HG02798 (cell line): Measurements from ENCODE around the gene LILRA2.
"Not testable (repeated sequence)": the region's sequence is repeated elsewhere in the genome, so short reads cannot be mapped to it uniquely, and the experiment has no call there.

ENCODE experiments used
- ATAC-seq: cut with Tn5 transposase; IDR thresholded peaks from one replicate; pipeline ENCODE4 v1.9.1; 2021; ENCODE audit warnings: mild to moderate bottlenecking; ENCODE audit not compliant: unreplicated experiment, poor library complexity

Gene LILRA2

GRCh38 chr19:54573330-54573872, at the start of gene LILRA2:
TSS of gene LILRA2 (plus strand) at chr19:54573790. CDS start at chr19:54573879, 89 bp downstream.
- ATAC-seq, result no peak

- ATAC-seq, result no peak
Observed at GRCh38 chr19:54525636-54526035, 48.0 kb upstream of the LILRA2 start.

DNA sequence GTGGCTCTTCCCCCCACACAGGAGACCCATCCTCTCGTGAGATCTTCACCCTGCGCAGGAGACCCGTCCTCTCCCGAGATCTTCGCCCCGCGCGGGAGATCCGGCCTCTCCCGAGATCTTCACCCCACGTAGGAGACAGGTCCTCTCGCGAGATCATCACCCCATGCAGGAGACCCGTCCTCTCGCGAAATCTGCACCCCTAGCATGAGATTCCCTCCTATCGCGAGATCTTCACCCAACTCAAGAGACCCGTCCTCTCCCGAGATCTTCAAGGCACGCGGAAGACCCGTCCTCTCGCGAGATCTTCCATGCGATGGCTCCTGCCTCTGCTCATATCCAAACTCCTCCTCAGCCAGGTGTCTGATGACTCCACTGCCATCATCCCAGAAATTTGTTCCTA, 46.6 kb upstream of the LILRA2 start:
- ATAC-seq, result no peak

DNA sequence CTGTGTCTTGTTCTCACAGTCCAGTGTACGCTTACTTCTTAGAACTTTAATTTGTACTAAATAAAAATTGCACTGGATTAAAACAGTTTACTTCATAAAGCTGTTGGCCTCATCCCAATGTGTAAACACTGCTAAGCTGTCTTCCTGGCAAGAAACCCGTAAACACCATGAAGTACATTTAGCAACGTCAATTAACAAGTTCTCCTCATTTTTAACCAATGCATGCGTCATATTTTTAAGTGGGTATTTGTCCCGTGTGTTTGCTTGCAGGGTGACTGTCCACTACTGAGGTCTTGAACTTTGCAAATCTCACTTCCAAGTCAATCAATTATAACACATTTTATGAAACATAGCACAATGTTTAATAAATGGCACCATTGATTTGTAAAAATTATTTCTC, 42.7 kb upstream of the LILRA2 start:
- no peak for ATAC-seq

- peak; percentile 73 for ATAC-seq
Observed at GRCh38 chr19:54532528-54532927, 41.1 kb upstream of the LILRA2 start.

- no peak for ATAC-seq
Observed at GRCh38 chr19:54533476-54533875, 40.1 kb upstream of the LILRA2 start.

- ATAC-seq, result no peak
Observed at GRCh38 chr19:54534156-54534555, 39.4 kb upstream of the LILRA2 start.

GRCh38 chr19:54535601-54536000, 38.0 kb upstream of the LILRA2 start:
- no peak for ATAC-seq

DNA sequence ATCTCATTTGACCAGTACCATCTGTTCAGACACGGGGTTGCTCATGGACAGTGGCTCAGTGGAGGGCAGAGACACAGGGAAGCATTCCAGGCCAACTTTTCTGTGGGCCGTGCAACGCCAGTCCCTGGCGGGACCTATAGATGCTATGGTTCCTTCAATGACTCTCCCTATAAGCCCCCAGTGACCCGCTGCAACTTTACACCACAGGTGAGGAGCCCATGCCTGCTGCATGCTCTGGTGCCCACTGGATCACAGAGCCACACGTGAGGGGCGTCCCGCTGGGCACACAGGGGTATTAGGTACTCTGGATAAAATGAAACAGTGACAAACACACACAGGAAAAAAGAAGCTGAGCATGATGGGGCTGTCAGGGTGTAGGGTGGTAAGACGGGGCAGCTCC, 36.6 kb upstream of the LILRA2 start:
- no peak for ATAC-seq

GRCh38 chr19:54541712-54542111, 31.9 kb upstream of the LILRA2 start:
- no peak for ATAC-seq

GRCh38 chr19:54548806-54549205, 24.8 kb upstream of the LILRA2 start:
- no peak for ATAC-seq

DNA sequence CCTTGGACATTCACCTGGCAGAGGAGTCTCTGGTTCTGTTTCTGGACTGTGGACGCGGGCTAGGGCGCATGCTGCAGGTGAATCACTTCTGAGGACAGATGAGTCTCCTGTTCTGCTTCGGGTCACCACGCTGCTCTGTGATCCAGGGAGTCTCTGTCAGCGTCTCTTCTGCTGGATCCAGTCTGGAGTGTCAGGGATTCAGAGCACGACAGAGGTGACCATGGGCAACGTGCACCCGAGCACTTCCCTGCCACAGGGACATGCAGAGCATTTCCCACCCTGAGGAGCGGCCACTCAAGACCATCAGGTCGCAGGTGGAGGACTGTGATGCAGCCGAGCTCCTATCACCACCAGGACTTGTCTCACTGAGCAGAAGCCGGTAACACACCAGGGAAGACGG, 24.4 kb upstream of the LILRA2 start:
- ATAC-seq, result no peak

DNA sequence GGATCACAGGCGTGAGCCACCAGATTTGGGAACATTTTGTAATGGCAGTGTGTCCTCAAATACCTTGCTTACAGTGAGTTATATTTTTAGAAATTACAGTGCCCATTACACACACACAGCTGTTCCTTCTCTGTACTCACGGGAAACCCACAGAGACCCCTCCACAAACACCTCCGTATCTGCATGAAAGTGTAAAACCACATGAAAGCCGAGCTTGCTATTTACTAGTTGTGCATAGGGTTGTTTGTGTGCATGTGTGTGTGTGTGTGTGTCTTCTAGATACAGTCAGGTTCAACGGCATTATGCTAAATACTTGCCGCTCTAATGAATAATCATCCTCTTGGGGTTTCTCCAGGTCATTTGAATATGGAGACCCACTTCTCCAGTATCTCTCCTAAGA, 22.3 kb upstream of the LILRA2 start:
- no peak for ATAC-seq

DNA sequence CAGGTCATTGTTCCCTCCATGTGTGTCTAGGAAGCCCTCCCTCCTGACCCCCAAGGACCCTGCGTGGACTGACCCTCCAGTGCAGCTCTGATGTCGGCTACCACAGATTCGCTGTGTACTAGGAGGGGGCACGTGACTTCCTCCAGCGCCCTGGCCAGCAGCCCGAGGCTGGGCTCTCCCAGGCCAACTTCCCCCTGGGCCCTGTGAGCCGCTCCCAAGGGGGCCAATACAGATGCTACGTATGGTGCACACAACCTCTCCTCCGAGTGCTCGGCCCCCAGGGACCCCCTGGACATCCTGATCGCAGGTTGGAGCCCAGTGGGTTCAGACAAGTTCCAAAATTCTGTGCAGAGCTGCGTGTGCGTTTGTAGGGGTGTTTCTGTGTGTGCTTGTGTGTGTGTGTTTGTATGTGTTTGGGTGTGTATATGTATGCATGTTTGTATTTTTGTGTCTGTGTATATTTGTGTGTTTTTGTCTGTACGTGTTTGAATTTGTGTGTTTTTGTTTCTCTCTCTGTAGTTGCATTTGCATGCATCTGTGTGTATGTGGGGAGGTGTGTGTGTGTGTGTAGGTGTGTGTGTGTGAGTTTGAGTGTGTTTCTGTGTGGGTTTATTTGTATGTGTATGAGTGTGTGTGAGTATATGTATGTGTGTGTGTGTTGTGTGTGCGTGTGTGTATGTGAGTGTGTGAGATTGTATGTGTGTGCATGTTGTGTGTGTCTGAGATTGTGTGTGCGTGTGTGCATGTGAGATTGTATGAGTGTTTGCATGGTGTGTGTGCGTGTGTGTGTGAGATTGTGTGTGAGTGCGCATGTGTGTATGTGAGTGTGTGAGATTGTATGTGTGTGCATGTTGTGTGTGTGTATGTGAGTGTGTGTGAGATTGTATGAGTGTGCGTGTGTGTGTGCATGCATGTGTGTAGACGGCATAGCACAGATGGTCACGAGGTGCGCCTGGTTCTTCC, 21.4 kb upstream of the LILRA2 start:
- ATAC-seq, result no peak

DNA sequence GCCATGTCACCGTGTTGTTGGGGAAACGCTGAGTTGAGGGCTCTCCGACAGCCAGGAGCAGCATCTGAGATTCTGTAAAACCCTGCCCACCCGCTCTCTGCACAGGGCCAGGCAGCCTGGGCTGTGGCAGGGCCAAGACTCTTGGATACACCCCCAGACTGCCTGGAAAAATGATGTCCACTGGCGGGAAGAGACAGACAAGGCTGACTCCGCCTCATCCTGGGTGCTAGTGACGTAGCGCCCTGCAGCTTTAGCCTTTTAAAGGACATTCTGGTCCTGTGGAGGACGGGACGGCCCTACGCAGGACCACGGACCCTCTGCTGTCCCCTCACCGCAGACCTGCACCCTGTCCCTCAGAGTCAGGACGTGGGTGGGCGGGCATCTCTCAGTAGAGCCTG, 20.7 kb upstream of the LILRA2 start:
- no peak for ATAC-seq

DNA sequence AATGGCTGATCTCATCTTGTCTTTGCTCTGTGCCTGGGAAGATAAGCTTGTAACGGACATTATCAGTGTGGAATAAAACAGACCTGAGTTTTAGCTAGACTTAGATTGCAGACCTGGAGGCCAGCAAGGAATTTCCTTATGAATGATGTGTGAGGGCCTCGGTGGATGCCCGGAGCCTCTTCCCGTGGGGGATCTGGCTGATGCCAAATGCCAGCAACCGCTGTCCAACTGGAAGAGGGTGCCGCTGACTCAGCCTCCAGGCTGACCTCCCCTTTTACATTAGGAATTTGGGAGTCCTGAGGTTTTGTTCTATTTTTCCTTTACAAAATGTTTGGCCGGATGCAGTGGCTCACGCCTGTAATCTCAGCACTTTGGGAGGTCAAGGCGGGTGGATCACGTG, 19.6 kb upstream of the LILRA2 start:
- ATAC-seq, result no peak

- ATAC-seq, result no peak
Observed at GRCh38 chr19:54554896-54555295, 18.7 kb upstream of the LILRA2 start.

DNA sequence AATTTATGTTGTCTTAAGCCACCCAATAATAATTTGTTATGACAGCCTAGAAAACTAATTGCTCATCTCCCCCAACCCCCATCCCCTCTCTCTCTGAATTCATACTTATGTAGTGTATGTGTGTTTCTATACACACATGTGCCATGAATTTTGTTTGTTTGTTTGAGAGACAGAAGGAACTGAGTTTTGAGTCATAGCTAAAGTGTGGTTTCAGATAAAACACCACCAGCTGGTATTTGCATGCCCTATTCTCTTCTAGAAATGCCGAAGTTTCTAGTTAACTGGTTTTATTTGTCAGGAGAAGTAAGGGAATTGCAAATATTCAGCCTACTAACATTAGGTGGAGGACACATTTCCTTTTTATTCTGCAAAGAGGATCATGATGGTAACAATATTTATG, 17.4 kb upstream of the LILRA2 start:
- ATAC-seq, result no peak

- no peak for ATAC-seq
Observed at GRCh38 chr19:54558339-54558738, 15.3 kb upstream of the LILRA2 start.

DNA sequence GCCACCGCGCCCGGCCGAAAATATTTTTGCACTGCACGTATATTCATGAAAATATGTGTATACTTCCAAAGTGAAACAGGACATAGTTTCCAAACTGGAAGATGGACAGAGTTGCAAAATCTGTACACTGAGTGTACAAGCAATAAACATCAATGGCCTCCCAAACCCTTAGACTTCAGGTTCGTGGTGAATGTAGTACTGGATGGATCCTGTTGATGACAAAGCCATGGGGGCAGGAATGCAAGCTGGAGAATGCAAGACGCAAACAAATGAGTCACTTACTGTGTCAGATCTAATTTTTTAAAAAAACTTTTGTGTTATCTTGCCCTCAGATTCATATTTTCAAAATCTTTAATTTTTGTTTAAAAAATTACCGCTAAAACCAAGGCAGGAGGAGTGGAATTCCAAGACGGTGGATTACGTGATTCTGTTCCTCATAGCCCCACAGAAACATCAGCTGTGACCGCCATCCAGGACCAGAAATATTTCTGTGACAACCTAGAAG, 12.7 kb upstream of the LILRA2 start:
- no peak for ATAC-seq

DNA sequence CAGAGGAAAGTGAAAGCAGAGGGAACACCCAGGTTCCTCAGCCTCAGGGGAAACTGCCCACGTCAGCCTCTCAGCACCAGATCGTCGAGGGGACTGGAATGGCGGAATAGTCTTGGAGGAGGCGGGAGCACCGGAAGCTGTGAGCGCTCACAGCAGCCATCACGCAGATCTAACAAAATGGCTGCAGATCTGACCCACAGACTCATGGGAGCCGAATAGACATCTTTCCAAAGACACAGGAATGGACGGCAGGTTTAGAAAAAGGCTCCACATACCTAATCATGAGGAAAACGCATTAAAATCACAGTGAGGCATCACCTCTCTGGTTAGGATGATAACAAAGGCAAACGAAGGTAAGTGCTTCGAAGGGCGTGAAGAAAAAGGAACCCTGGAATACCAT, 11.8 kb upstream of the LILRA2 start:
- ATAC-seq, result no peak

DNA sequence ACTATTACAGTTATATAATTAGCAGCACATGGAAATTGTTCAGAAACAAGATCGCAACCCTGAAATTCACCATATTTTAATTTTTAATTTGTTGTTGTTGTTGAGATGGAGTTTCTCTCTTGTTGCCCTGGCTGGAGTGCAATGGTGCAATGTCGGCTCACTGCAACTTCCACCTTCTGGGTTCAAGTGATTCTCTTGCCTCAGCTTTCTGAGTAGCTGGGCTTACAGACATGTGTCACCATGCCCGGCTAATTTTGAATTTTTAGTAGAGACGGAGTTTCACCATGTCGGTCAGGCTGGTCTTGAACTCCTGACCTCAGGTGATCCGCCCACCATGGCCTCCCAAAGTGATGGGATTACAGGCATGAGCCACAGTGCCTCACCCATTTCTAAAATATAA, 10.4 kb upstream of the LILRA2 start:
- ATAC-seq, result not testable (repeated sequence)
